HG02970 (cell line): ENCODE data around the gene RALGPS2.

Experiments used
- ATAC-seq: cut with Tn5 transposase; IDR thresholded peaks from one replicate; pipeline ENCODE4 v1.9.1; 2021; ENCODE audit warnings: mild to moderate bottlenecking, moderate library complexity, moderate number of reproducible peaks; ENCODE audit not compliant: unreplicated experiment, low FRiP score

Gene RALGPS2

DNA sequence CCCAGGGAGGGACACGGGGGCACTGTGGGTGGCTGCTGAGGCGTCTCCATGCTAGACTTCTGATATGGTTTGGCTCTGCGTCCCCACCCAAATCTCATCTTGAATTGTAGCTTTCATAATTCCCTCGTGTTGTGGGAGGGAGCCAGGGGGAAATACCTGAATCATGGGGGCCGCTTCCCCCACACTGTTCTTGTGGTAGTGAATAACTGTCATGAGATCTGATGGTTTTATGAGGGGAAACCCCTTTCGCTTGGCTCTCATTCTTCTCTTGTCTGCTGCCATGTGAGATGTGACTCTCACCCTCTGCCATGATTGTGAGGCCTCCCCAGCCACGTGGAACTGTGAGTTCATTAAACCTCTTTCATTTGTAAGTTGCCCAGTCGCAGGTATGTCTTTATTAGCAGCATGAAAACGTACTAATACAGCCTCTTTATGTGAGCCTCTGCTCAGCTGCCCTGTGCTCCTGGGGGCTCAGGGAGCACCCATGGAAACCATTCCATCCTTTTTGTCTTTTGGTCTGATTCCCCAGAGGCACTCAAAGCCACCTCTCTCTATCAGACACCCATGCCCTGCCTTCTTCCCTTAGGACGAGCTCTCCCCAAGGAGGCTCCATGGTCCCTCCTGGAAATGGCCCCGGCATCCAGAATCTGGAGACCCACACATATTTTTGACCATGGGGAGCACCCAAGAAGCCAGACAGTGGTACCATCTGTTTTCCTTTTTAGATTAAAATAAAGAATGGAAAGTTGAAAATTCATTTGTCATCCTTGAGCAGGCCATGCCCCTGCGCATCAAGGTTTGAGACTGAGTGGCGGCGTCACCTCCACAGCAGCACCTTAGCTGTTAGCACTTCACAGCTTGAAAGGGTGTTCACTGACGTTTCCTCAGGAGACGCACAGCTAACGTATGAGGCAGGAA is 234.8 kb downstream of the RALGPS2 start:
- no peak for ATAC-seq

DNA sequence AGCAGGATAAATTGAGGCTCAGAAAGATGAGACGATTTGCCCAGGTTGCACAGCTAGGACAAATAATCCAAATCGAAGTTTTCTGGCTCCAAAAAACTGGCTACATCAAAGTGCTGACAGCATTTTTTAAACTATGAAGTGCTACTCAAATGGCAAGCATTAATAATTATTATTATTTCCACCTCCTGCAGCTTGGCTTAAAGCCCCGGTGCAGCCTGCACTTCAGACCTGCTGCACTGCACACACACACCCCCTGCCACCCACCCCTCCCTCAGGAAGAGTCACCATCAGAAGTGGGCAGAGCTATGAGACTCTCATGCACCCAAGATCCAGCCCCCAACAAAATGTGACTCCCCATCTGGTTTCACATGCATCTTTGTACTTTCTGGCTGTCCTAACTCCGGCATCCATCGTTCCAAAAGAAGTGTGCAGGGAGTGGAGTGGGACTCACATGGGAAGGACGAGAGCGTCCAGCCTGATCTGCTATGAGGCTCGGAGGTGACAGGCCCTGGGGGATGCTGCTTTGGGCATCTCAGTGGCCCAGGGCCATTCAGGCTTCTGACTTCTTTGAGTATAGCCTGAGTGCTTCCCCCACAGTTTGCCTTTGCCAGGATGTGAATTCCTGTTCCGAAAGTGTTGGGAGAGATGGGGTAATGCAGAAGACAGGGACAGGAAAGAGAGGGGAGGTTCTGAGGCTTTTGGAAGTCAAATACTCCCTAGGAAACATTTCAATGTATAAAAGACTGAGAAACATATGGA is 235.6 kb downstream of the RALGPS2 start:
- ATAC-seq, result no peak

DNA sequence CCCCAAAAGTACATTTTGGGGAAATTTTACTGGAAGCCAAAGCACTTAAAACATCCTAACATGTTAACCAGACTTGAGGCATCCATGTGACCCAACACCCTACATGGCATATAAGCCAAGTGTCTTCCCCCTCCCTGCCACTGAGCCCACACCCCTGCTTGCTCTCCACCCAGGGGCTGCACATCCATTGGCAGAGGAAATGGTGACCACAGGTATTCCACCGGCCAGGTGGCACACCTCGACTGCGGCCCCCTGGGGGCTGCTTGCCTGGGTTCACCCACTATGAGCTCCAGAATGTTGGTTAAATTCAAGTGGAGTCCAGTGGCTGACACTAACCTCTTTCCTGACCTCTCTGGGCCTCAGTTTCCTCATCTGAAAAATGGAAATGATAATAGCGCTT is 236.3 kb downstream of the RALGPS2 start:
- ATAC-seq, result no peak

DNA sequence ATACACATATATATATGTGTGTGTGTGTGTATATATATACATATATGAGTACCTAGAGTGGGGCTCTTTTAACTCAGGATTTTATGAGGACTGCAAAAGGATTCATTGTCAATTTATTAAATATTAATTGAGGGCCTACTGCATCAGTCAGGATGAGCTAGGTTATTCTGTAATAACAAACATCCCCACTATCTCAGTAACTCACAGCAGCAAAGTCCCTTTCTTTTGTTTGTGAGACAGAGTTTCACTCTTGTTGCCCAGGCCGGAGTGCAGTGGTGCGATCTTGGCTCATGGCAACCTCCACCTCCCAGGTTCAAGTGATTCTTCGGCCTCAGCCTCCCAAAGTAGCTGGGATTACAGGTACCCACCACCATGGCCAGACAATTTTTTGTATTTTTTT is 236.8 kb downstream of the RALGPS2 start:
- ATAC-seq, result no peak

DNA sequence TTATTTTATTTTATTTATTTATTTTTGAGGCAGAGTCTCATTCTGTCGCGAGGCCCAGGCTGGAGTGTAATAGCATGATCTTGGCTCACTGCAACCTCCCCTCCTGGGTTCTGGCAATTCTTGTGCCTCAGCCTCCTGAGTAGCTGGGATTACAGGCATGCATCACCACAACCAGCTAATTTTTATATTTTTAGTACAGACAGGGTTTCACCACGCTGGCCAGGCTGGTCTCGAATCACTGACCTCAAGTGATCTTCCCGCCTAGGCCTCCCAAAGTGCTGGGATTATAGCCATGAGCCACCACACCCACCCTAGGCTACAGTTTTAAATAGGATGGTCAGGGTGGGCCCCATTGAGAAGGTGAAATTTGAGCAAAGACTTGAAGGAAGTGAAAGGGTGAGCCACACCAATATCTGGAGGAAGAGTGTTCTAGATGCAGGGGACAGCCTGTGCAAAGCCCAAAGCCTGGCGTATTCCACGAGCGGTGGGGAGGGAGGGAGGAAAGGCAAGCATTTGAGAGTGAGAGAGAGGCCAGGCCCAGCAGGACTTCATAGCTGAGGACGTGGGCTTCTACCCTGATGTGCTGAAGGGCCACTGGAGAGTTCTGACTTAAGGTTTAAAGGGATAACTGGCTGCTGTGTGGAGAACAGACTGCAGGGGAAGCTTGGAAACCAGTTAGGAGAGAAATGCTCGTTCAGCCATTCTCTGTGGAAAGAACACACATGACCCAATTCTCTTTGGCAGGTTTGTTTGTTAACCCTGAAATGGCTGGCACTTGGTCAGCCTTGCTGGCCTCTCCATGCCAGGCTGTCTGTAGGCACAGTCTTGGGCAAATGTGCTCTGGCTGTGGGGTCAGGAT is 238.0 kb downstream of the RALGPS2 start:
- no peak for ATAC-seq

DNA sequence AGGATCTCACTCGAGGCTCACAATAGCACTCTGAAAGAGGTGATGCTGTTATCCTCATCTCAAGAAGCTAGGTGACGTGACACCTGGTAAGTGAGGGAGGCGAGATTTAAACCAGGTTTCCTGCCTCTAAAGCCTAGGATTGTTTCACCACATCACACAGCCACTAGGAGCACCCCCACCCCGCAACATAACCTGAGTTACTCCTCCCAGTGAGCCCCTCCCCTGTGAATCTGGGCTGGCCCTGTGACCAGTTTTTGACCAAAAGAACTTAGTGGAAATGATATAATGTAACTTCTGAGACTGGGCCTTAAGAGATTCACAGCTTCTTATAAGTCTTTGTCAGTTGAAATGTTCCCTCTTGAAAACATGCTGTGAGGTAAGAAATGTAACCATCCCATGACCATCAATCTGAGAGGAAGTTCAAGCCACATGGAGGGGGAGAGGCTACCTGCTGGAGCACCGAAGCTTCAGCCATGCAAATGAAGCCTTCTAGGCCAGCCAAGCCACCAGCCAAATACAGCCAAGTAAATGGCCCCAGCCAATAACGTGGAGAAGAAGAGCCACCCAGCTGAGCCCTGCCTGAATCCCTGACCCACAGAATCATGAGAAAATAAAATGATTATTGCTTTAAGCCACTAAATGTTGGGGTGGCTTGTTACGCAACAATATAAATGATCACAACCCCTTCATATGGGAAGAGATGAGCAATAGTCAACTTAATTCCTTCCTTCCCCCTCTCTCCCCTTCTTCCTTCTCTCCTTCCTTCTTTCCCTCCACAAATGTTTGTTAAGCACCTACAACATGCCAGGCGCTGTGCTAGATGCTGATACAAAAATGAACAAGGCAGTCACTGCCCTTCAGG is 239.7 kb downstream of the RALGPS2 start:
- ATAC-seq, result no peak

DNA sequence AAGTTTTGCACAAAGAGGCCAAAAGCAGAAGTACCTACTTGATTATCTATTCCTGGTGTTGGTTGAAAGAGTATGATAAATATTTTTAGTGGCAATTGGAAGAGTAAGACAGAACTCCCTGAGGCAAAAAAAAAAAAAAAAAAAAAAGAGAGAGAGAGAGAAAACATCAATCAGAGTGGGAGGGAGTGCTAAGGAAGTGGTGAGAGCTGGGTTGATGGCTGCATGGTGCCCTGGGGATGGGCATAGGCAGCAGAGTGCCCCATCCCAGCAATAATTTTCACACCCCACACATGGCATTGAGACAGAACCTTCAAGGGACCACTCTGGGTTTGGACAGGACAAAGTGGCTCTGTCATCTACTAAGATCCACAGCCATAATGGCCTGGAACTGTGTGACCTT is 241.3 kb downstream of the RALGPS2 start:
- no peak for ATAC-seq

DNA sequence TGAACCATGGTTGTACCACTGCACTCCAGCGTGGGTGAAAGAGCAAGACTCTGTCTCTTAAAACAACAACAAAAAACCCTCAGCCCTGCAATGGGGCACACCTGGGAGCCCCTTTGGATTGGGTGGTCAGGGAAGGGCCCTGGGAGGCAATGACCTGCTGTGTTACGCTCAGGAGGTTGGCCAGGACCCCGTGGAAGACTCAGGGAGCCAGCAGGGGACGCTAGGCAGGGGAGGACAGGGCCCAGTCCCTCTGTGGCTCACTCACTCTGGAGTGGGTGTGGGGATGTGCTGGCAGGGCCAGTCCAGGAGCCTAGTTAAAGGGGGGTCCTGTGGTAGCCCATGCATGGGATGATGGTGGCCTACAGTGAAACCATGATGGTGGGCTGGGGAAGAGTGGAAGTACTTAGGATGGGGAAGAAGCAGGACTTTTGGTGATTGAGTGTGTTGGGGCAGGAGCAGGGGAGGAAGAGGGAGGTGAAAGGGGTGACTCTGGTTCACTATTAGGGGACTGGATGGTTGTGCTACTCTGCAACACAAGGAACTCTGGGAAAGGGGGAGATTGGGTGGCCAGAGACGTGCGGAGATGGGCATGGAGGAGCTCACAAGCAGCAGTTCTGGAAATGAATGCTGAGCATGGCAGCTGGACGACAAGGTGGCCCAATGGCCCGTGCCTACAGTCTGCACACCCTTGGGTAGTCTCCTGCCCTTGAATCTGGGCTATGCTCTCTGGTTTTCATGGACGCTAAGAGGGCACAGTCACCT is 244.4 kb downstream of the RALGPS2 start:
- ATAC-seq, result no peak

DNA sequence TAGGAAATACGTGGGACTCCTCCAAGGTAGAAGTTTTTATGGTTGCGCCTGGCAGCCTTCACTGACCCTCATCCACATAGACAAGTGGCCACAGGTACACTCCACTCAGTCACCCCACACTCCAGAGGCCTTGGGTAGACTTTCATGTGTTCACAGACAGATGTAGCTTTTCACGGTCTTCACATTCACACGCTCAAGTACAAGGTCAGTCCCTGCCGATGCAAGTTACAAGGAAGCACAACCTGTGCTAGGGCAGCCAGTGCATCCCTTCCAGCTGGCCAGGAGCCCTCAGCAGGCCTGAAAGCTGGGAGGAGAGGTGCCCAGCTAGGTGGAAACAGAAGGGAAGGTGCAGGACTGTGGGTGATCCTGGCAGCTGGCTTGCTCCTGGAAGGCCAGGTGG is 245.1 kb downstream of the RALGPS2 start:
- ATAC-seq, result no peak
